NCI-H1436 (cell line): ENCODE data around the gene EFS.
"Not testable (repeated sequence)": the region's sequence is repeated elsewhere in the genome, so short reads cannot be mapped to it uniquely, and the experiment has no call there.

Experiments
- DNase-seq: peaks from one replicate; lab custom pipeline; 2025; lab: John Stamatoyannopoulos, UW

The EFS gene, protein sequence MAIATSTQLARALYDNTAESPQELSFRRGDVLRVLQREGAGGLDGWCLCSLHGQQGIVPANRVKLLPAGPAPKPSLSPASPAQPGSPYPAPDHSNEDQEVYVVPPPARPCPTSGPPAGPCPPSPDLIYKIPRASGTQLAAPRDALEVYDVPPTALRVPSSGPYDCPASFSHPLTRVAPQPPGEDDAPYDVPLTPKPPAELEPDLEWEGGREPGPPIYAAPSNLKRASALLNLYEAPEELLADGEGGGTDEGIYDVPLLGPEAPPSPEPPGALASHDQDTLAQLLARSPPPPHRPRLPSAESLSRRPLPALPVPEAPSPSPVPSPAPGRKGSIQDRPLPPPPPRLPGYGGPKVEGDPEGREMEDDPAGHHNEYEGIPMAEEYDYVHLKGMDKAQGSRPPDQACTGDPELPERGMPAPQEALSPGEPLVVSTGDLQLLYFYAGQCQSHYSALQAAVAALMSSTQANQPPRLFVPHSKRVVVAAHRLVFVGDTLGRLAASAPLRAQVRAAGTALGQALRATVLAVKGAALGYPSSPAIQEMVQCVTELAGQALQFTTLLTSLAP

DNA sequence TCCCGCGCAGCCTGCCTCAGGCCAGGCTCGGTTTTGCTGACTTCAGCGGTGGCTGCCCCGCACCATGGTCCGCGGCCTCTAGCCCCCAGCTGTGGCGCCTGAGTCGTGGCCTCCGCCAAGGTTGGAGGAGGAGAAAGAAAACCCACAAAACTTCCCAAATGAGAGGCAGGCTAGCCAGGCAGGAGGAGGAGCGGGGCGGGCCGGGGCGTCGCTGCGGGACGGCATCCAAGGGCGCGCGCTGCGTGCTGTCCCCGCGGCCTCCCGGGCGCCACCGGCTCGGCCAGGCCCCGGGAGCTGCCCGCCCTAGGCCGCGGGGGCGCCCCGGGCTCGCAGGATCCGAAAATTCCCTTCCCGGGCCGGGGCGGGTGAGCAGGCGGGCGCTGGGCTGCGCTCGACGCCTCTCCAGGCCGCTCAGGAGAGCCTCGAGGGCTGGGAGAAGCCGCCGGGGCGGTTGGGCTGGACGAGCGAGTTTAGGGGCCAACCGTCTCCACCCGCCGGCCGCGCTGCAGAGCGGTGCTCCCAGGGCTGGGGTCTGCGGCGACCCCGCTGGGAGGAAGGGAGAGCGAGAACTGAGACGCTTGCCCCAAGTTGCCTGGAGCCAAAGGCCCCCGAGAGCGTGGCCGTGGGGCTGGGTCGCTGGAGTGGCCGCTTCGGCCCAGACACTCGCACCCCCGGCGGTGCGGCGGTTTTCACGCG, at the start of gene EFS:
EFS (minus strand) TSS at position 137 of the 696 bp plus-strand sequence. CDS start 147 bp downstream, outside the sequence.
- DNase-seq = no peak

DNA sequence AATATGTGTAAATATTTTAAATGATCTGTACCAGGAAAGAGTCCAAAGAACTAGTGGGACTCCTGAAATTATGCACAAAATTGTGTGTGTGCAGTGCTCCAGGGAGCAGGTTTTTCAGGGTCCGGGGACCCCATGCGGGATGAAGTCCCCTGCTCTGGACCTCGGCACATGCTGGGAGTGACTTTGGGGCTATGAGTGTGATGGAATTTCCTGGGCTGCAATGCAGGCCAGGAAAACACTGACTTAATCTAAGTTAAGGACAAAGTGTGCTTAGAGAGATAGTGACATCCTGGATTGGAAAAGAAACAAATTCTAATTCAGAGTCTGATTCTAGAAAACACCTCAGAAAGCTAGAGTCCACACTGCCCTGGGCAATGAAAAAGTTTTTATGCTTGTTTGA, 49.3 kb upstream of the EFS start:
- no peak for DNase-seq

DNA sequence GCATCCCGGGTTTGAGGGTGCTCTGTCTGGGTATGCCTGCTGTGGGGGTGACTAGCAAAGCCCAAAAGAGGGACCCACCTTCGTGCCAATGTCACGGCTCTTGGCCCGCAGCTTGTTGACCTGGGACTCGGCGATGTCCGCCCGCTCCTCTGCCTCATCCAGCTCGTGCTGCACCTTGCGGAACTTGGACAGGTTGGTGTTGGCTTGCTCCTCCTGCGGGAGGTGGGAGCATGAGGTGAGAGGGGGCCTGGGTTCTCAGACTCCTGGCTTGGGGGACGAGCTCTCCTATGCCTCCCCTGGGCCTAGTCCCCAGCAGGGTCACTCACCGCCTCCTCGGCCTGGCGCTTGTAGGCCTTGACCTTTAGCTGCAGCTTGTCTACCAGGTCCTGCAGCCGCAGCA, 48.7 kb upstream of the EFS start:
- DNase-seq = no peak

DNA sequence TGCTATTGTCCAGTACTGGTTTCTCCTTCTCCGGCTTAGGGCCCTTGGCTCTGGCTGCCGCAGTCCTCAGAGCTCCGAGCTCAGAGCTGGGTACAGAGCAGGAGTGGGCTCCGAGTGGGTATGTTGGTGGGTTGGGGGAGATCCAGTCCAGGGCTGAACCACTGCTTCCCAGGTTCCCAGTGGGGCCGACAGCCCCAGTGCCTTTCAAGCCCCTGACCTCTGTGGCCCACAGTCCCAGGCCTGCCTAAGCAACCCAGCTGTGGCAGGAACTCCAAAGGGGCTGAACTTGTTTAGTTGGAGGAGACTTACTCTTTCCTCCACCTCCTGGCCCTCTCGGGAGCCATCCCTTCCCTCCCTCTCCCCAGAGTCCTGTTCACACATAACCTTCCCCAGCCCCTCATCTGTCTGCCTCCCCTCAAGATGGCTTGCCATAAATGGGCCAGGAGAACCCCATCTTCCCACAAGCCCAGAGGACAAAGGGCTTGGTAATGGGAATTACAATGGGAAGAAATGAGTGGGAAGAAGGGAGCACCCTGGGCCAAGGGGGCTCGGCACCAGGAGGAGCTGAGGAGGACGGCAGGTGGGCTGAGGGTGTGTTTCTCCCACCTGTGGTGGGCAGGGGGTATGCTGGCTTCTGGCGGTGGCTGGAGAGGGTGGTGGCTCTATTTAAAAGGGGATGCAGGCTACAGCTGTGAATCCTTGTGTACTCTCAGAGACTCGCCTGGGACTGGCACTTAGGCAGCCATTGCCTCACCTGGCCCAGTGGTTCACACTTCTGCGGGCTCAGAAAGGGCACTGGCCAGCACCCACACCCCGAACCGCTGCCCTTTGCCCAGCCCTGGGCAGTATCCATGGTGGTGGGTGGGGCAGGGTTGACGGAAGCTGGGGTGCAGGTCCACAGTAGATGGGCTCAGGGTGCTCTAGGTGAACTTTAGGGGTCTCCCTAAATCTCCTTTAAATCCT, 46.9 kb upstream of the EFS start:
- no peak for DNase-seq

DNA sequence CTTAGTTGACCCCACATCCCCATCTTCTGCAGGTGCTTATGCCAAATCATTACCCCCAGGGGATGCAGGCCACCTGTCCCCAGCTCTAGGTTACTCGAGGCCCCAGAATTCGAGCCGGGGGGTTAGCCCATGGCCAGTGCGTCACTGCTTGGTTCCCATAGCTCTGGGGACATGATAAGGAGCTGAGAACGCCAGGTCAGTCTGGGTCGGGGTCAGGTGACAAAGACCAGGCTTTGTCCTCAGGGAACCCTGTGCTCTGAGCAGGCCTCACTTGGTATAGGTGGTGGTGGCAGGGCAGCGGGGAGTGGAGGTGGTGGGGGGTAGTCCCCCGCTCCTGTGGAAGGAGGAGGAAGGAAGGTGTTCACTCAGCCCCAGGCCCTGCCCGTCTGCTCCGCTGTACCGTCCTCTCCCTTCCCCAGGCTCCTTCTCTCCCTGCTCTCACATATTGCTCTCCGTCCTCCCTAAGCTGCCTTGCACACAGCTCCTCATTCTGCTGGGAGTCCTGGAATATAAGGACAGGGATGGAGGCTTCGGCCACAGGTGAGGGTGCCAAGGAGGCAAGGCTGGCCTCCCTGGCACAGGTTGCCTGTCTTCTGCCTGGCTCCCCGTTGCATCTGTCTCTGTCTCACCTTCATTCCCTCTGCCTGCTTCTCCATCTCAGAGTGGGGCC, 45.1 kb upstream of the EFS start:
- DNase-seq = no peak

DNA sequence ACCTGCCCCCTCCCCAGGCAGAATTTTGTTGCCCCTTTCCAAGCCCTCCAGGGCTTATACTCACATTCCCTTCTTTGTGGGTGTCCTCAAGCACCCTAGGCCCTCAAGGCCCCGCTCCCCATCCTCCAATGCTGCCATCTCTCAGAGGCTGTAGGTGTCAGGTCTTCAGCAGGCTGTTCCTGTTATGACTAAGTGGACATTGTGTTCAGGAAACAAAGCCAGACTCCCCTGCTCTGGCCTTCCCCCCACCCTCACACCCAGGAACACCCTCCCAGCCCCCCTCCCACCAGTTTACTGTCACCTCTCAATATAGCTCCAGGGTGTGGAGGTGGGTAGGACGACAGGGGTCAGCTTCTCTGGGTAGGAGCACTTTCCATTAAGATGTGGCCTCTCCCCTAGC, 44.5 kb upstream of the EFS start:
- no peak for DNase-seq

DNA sequence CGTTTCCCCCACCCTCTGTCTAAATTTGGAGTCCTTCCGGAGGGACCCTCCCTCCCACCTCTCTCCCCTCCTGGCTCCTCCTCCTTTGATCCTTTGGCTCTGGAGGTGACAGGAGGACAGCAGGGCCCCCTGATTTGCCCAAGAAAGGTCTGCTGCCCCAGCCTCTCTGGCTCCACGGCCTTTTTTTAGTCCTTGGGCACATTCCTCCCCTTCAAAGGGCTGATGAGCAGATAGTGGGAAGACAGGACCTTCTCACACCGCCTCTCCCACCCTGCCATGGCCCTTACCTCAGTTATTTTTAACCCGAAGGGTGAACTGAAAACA, 43.3 kb upstream of the EFS start:
- no peak for DNase-seq

DNA sequence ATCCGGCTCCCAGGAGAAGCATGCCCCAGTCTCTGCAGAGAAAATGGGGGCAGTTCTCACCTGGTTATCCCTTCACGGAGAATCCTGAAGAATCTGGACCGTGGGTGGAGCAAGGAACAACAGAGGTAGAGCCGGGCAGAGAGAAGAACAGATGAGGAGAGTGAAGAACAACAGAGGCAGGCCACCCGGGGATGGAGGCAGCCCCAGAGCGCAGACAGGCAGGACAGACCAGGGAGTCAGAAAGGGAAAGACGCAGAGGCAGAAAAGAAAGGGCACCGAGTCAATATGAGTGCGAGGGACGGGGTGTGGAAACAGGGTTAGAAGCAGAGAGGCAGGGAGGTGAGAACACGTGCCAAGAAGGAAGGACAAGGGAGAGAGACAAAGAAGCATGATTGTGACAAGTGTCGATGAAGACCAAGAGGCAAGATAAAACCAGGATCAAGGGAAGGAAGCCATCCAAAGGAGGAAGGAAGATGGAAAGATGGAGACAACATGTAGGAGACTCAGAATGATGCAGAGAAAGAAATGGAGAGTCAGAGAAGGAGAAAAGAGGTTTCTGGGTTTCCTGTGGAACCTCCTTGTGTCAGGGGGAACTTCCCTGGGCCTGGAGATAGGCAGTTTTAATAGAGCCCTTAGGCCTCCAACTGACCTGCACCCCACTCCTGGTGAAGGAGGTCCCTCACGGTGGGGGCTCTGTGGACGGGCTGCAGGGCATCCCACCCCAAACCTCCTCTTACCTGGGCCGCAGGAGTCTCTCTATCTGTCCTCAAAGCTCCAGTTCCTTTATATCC, 42.7 kb upstream of the EFS start, which contains the start of gene MYH6:
MYH6 (minus strand) TSS at position 758 of the 791 bp plus-strand sequence. CDS start 1,050 bp downstream, outside the sequence.
- DNase-seq = no peak

DNA sequence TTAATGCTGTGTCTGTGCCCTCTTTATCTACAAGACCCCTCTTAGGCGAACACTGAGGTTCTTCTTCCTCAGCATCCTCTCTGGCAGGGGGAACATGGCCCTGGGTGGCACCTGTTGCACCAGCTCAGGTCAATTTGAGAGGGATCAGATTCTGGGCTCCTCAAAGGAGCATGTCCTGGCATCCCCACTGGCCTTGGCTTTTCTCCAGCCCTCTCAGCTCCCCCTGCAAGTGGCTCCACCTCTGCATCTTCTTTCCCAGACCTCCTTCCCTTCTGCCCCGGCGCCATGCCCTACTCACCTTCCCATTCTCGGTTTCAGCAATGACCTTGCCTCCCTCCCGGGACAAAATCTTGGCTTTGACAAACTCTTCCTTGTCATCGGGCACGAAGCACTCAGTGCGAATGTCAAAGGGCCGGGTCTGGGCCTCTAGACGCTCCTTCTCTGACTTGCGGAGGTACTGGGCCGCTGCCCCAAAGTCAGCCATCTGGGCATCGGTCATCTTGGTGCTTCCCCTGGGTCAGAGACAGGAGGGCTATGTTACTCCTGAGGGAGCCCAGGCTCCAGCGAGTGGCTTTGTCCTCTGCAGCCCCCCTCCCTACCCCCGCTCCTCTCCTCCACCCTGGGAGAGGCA, 41.9 kb upstream of the EFS start:
- DNase-seq = no peak

DNA sequence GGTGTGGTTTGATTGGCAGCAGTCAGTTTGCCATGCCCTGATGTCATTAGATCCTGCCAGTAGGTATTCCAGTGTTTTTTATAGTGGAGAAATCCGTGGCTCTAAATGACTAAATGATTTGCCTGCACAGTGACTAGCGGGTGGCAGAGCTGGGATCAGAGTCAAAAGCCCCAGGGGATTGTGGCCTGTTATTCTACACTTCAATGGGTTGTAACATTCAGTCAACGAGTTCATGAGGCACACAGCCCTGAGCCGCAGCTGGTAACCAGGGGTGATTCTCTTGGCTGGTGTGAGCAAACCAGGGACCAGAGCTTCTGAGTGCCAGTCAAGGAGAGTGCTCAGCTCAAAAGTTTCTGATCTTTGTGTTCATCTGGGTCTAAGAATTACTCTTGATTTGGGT, 41.3 kb upstream of the EFS start:
- DNase-seq = peak; percentile 20

DNA sequence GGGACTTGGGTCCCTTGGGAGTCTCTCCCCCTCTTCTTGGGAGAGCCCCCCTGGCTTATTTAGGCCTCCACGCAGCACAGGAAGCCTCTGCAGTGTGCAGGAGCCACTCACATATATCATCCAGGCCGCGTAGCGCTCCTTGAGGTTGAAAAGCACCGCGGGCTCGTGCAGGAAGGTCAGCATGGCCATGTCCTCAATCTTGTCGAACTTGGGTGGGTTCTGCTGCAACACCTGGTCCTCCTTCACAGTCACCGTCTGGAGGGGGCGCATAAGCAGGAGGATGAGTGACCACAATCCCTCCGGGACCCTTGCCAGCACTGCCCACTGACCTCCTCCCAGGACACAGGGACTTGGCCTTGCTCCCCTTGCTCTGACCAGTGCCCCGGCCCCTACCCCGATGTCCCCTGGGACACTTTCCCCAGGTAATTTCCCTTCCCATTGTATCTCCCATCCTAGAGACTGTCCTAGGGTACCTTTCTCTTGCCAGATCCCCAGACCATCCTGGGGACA, 40.6 kb upstream of the EFS start:
- no peak for DNase-seq

DNA sequence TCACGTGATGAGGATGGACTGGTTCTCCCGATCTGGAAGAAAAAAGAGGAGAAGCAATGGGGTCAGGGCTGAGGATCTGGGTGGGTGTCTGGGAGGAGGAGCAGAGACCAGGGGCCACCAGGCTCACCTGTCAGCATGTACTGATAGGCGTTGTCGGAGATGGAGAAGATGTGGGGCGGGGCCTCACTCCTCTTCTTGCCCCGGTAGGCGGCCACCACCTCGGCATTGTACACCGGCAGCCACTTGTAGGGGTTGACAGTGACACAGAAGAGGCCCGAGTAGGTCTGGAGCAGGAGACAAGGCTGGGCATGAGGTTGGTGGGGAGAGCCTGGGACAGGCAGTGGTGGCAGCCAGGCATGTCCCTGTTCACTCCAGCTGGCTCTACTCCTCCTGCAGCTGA, 40.1 kb upstream of the EFS start:
- DNase-seq = no peak

DNA sequence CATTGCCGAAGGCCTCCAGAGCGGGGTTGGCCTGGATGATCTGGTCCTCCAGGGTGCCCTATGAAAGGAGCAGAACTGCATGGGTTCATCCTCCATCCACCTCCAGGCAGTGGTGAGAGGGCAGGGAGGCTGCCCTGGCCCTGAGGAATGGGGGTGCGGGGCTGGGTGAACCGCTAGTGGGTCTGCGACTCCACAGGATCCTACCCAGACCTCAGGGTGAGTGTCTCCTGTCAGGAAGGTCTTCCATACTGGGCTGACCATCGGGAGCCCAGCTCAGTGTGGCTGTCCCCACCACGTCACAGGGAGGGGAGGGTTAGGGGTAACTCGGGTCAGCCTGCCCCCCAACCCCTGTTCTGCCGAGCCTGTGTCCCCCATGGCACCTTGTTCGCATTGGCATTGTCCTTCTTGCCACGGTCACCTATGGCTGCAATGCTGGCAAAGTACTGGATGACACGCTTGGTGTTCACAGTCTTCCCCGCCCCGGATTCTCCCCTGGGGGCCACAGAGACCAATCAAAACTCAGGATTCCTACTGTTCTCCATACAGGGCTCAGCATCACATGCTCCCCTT, 39.4 kb upstream of the EFS start:
- DNase-seq = no peak

DNA sequence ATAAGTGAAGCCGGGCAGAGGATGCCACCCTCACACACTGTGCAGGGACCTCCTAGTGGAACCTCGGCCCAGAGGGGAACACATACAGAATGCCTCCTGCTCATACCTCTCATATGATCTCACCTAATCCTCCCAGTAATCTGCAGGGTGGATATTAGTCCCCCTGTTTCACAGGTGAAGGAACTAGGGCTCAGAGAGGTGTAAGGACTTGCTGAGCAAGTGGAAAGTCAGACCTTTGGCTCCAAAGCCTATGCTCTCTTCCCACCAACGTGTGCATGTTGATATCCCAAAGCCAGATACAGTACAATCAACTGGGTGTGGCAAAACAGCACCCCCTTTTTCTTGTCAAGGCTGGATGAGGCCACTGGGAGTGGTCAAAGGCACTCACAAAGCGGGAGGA, 38.9 kb upstream of the EFS start:
- no peak for DNase-seq

DNA sequence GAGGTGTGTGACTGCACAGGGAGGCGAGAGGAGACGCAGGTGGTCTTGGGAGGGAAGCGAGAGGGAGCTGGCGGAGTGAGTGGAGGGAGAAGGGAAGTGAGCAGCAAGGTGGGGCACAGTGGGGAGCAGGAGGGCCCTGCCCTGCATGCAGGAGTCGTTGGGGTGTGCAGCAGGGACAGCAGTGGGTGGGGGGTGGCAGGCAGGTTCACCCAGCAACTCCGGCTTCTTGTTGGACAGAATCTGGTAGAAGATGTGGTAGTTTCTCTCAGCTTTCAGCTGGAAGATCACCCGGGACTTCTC, 38.1 kb upstream of the EFS start:
- DNase-seq = no peak

DNA sequence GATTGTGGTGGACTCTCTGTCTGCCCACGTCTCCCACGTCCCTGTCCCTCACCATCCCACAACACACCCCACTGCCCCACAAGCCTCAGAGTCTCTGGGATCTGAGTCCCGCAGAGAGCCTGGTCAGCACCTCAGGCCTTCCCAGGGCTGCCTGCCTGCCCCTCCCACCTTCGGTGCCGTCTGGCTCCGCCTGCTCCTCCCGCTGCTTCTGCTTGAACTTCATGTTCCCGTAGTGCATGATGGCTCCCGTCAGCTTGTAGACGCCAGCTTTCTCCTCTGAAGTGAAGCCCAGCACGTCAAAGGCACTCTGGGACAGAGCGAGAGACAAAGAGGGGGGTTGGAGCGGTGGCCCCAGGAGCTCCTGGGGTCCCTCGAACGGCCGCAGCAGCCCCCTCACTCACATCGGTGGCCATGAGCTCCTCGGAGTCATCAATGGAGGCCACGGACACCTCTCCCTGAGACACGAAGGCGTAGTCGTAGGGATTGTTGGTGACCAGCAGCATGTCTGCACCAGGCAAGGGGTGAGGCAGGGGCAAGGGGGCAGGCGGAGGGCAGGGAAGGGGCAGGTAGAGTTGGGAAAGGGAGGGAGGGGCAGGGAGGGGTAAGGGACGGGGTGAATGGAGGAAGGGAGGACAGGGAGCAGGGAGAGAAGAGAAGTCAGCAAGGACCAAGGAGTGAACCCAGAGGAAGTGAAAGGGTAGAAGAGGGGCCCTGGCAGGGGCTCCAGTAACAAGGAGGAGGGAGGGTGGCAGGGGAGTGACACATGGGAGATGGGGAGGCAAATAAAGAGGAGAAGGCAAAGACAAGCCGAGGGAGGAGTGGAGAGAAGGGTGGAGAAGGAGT, 37.5 kb upstream of the EFS start:
- no peak for DNase-seq

DNA sequence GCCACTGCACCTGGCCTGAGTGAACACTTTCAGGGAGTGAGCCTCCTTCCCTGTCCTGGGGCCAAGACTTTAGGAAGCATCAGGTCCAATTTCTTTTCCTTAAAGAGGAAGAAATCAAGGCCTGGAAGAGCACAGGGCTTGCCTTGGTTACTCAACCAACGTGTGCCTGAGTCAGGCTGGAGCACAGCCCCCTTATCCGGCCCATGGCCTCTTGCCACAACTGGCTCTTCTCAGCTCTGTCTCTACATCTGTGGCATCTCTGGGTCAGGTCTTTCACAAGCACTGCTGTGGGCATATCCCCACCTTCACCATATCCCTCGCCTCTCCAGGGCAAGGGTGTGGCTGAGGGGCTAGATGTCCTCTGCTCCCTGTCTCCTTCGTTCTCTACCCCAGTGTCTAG, 36.3 kb upstream of the EFS start:
- no peak for DNase-seq

DNA sequence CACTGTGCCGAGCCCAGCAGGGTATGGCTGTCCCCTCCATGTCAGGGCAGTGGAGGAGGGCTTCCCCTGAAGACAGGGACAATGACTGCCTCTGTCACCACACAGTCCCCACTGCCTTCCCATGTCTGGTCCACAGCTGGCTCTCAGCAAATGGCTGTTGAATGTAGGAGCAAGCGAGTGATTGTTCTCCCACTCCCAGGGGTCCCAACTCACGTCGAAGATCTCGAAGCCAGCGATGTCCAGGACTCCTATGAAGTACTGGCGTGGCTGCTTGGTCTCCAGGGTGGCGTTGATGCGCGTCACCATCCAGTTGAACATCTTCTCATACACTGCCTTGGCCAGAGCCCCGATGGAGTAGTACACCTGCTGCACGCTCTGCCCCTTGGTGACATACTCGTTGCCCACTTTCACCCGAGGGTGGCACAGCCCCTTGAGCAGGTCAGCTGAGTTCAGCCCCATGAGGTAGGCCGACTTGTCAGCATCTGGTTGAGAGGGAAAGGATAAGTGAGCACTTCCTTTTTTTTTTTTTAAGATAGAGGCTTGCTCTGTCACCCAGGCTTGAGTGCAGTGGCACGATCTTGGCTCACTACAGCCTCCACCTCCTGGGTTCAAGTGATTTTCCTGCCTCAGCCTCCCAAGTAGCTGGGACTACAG, 35.7 kb upstream of the EFS start:
- DNase-seq = not testable (repeated sequence)
